Suprapubic skin (tissue), 3 donors: Measurements from ENCODE around the gene DCXR.

Experiments used
- EP300 ChIP-seq: sonication (generic); formaldehyde crosslinking; IDR thresholded peaks from one replicate; pipeline ENCODE4 v1.6.1; 2017; ENCODE audit warnings: antibody characterized with exemption
- TF ChIP-seq, protein P1 (sequence below), 2 donors: fragments of 200-600 bp in 1 of 2; fragments of 450-650 bp in 1 of 2; sonication (generic) in 1 of 2; IDR thresholded peaks; one replicate each; pipeline ENCODE4 v1.5.1; 2016 to 2019; ENCODE audit warnings: antibody characterized with exemption in 2 of 2, mild to moderate bottlenecking in 1 of 2, moderate library complexity in 1 of 2

DNA sequence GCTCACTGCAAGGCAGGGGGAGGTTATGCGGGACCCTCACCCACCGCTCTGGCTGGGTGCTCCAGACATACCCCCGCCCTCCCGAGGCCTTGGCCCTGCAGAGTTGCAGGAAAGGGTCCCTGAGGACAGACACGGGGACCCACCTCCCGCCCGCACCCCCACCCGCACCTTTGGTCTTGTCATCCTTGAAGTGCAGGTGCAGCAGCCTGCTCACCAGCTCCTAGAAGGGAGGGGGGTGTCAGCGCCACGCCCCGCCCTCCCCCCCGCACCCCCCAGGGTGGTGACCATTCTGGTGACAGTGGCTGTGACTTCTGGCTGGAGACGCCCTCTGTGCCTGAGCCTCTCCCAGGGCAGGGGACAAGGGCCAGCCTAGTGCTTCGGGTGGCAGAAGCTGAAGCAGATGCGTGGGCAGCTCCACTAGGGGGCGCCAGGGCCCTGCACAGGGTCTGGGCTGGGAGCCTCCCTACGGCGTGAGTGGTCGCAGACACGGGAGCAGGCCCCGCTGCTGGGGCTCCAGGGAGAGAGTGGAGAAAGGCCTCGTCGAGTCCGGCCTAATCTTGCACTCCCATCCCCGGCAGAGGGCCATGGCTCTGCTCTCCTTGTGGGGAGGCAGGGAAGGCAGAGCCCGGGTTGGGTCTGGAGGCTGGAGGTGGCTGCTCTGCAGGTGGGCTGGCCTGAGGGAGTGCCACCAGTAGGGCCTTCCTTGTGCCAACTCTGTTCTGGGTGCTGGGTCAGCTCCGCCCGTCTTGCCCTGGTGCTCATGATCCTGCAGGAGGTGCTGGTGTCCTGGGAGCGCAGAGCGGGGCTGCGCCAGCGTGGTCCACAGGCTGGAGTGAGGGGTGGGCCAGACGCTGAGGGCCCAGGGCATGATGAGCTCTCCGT lies 17.6 kb downstream of the DCXR start:
- no peak for TF ChIP-seq EP300
- TF ChIP-seq, protein P1, sequence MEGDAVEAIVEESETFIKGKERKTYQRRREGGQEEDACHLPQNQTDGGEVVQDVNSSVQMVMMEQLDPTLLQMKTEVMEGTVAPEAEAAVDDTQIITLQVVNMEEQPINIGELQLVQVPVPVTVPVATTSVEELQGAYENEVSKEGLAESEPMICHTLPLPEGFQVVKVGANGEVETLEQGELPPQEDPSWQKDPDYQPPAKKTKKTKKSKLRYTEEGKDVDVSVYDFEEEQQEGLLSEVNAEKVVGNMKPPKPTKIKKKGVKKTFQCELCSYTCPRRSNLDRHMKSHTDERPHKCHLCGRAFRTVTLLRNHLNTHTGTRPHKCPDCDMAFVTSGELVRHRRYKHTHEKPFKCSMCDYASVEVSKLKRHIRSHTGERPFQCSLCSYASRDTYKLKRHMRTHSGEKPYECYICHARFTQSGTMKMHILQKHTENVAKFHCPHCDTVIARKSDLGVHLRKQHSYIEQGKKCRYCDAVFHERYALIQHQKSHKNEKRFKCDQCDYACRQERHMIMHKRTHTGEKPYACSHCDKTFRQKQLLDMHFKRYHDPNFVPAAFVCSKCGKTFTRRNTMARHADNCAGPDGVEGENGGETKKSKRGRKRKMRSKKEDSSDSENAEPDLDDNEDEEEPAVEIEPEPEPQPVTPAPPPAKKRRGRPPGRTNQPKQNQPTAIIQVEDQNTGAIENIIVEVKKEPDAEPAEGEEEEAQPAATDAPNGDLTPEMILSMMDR (IDR thresholded peaks at IDR 0.05), result peak; percentile 15 to 73
